ENCODE data around the gene IGFBP5.

The IGFBP5 gene

DNA sequence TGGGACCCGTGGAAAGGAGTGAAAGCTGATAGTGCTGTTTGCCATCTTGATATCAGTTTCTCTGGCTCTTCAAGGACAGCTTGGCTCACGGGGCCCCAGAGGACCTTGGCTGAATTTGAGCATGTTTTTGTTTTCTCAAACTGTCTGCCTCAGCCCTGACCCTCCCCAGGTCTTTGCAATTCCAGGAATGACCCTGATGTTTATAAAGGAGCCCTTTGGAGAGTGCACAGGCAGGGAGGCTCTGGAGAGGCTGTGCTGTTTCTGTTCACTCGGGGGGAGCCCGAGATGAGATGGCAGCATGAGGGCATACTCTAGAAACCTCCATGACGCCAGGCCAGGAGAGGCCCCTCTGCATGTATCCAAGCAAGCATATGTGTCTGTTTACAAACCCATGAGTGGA lies 45.8 kb downstream of the IGFBP5 start:
- ChIA-PET CTCF (interaction anchor here (1.2 to 10.7 kb wide), 4 partner anchors 15 to 130 kb away, joined by 3 to 114 read pairs (median 8); no protein-coding TSS in a partner anchor), POLR2A (no interaction called here)
- TF ChIP-seq, protein P1, sequence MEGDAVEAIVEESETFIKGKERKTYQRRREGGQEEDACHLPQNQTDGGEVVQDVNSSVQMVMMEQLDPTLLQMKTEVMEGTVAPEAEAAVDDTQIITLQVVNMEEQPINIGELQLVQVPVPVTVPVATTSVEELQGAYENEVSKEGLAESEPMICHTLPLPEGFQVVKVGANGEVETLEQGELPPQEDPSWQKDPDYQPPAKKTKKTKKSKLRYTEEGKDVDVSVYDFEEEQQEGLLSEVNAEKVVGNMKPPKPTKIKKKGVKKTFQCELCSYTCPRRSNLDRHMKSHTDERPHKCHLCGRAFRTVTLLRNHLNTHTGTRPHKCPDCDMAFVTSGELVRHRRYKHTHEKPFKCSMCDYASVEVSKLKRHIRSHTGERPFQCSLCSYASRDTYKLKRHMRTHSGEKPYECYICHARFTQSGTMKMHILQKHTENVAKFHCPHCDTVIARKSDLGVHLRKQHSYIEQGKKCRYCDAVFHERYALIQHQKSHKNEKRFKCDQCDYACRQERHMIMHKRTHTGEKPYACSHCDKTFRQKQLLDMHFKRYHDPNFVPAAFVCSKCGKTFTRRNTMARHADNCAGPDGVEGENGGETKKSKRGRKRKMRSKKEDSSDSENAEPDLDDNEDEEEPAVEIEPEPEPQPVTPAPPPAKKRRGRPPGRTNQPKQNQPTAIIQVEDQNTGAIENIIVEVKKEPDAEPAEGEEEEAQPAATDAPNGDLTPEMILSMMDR (IDR thresholded peaks at IDR 0.05; ENCODE audit: control extremely low read depth, extremely low read depth, low read depth, missing control alignments): no peak
- DNase-seq (ENCODE audit: extremely low spot score): no peak

DNA sequence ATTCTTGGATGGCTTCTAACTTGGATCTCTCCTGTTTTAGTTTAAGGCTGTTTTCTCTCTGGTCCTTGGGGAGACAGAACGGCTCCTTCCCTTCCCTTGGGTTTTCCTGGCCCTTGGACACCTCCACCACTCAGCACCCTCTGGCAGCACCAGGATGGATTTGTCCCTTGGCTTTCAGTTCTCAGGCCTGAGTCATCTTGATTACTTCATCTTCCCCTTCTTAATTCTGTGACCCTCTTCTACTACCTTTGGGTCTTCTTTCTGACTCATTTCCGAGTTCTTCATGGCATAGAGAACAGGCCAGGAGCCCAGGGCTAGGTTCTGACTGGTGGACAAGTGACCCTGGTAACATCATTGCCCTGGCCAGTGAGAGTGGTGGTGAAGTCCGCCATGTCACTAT lies 47.2 kb downstream of the IGFBP5 start:
- DNase-seq (ENCODE audit: extremely low spot score): no peak
- TF ChIP-seq, protein P1 (IDR thresholded peaks at IDR 0.05; ENCODE audit: control extremely low read depth, extremely low read depth, low read depth, missing control alignments): no peak
- ChIA-PET POLR2A (no interaction called here), CTCF (interaction anchor here (10.7 kb wide), 1 partner anchor 16 kb away, joined by 114 read pairs; no protein-coding TSS in a partner anchor)

DNA sequence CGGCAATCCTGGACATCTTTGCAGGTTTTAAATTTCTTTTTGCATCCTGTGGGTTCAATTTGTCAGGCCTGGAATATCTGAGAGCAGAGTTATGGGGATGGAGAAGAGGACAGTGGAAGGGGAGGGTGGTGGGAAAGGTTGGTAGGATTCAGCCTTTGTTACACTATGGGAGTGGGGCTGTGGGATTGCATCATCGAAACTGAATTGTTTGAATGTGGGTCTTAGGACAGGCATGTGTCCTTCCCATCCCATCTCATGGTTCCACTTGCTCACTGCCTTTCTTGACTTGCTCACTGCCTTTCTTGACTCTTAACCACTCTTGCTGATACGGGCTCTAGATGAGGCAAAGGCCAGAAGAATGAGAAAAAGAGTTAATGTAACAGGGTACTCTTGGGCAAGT lies 49.2 kb downstream of the IGFBP5 start:
- CTCF ChIA-PET: interaction anchor here (1.3 kb wide), 1 partner anchor 127 kb away, joined by 7 read pairs; no protein-coding TSS in a partner anchor
- DNase-seq (ENCODE audit: extremely low spot score): no peak
- POLR2A ChIA-PET: no interaction called here
- TF ChIP-seq, protein P1 (IDR thresholded peaks at IDR 0.05; ENCODE audit: control extremely low read depth, extremely low read depth, low read depth, missing control alignments): no peak

DNA sequence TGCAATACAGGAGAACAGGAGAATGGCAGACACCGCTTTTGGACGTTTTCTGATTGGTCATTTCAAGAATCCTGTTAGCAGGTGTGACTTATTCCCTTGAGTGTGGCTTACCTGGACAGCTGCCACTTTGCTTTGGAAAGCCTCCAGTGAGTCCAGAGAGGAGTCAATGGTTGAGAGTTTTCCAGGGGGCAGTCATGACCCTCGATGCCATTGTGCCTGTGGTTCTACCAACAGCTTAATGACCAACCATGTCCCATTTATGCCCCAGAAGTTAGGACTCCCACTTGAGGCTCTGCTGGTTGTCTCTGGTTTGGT lies 49.8 kb downstream of the IGFBP5 start:
- ChIA-PET CTCF (interaction anchor here (2.0 kb wide), 1 partner anchor 11 kb away, joined by 4 read pairs; no protein-coding TSS in a partner anchor), POLR2A (no interaction called here)
- no peak for DNase-seq (ENCODE audit: extremely low spot score)
- TF ChIP-seq, protein P1 (IDR thresholded peaks at IDR 0.05; ENCODE audit: control extremely low read depth, extremely low read depth, low read depth, missing control alignments): no peak

DNA sequence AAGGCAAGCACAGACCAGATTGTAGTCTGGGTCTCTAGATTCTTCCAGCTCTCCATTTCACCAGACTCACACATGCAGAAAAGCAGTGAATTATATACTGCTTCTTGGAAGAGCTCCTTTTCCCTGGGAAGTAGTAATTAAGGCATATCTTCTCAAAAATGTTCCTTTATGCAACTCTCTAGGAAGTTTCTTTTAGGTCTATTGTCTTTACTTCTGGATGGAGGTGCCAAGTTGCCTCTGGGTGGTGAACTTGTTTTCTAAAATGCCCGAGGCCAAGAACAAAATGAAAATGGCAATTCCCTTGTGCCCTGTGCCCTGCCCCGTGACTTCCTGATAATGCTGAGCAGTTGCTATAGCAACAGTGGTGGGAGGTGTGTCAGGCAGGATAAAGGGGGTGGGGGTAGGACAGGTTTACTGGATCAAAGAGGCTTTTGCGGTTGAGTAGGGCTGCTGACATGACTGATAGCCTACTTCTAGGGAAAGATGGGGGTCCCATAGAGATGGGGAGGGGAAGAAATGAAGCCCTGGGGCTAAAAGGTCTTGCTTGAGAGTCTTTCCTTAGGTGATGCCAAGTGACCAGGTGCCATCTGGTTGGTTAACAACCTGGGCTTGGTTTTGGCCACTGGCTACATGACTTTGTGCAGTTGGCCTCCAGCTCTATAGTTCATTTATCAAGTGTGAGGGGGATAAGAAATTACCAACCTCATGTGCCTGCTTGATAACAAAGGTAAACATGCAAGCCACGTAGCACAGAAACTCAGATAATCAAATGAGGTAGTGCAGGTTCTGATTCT lies 50.3 kb downstream of the IGFBP5 start:
- TF ChIP-seq, protein P1 (IDR thresholded peaks at IDR 0.05; ENCODE audit: control extremely low read depth, extremely low read depth, low read depth, missing control alignments): no peak
- no peak for DNase-seq (ENCODE audit: extremely low spot score)
- ChIA-PET CTCF (interaction anchor here (0.9 to 2.0 kb wide), 3 partner anchors 9 to 22 kb away, joined by 3 to 4 read pairs (median 3); no protein-coding TSS in a partner anchor), POLR2A (no interaction called here)

DNA sequence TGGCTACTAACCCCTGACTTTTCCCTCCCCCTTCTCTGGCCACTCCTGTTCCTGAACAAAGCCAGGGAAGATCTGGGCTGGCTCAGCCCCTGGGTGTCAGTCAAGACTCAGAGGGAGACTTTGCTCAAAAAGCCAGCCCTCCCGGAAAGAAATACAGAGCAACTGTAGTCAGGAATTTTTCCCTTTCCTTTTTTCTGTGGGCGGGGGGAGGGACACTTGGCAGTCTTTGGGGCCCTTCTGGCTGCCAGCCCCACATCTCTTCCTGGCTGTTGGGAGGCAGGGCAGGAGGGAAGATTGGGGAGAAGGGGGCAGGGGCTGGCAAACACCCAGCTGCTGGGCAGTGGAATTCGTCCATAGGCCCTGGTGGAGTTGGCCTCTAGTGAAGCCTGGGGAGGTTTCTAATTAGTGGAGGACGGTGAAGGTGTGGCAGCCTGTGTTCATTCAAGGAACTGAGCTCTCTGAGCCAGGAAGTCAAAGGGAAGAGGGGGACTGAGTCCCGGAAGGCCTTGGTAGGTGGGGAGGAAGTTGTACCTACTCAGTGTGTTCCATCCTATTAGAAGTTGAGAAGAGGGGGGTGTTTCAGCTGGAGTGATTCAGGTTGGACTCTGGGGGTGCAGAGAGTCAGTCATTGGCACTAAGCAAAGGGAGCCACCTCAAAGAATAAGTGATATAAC lies 51.2 kb downstream of the IGFBP5 start:
- TF ChIP-seq, protein P1 (IDR thresholded peaks at IDR 0.05; ENCODE audit: control extremely low read depth, extremely low read depth, low read depth, missing control alignments): no peak
- ChIA-PET CTCF (interaction anchor here (0.9 to 2.0 kb wide), 3 partner anchors 8 to 22 kb away, joined by 3 to 4 read pairs (median 3); no protein-coding TSS in a partner anchor), POLR2A (no interaction called here)
- DNase-seq (ENCODE audit: extremely low spot score): no peak
